ENCODE data around the gene TARS3. TPM values are rescaled to one million over a fixed set of nuclear protein-coding genes. Genes with fewer than 3 reads are reported as not detected.

The TARS3 gene
- 24.3 and 24.6 TPM in 2 replicates for total RNA-seq

DNA sequence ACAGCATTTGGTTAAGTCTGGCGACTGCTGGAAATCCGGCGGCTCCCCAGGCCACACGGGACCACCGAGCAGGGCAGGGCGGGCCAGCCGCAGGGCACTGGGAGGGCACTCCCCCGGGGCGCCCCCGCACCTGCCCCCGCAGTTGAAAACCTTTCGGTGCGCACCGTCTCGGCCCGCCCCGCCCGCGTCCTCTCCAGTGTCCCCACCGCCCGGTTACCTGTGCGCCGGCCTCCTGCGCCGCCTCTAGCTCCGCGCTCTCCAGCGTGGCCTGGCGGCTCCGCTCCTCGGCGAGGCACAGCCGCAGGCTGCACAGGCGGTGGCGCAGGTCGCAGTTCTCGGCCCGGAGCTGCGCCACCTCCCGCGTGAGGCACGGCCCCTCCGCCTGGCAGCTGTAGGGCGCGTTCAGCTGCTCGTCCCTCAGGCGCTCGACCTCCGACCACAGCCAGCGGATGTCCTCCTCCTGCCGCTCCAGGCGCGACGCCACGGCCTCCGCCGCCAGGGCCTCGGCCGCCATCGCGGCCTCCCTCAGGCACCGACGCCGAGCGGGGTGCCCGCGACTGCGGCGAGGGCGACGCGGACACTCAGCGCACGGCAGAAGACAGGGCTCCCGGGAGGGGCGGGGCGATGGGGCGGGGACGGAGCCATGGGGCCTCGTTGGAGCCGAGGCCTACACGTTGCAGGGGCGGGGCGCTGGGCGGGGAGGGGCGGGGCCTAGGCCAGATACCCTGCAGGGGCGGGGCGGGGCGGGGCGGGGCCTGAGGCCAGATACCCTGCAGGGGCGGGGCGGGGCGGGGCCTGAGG lies at the start of gene TARS3:
TSS of gene TARS3 (minus strand) at position 600 of the 801 bp plus-strand sequence. CDS start at position 514, 86 bp downstream.

DNA sequence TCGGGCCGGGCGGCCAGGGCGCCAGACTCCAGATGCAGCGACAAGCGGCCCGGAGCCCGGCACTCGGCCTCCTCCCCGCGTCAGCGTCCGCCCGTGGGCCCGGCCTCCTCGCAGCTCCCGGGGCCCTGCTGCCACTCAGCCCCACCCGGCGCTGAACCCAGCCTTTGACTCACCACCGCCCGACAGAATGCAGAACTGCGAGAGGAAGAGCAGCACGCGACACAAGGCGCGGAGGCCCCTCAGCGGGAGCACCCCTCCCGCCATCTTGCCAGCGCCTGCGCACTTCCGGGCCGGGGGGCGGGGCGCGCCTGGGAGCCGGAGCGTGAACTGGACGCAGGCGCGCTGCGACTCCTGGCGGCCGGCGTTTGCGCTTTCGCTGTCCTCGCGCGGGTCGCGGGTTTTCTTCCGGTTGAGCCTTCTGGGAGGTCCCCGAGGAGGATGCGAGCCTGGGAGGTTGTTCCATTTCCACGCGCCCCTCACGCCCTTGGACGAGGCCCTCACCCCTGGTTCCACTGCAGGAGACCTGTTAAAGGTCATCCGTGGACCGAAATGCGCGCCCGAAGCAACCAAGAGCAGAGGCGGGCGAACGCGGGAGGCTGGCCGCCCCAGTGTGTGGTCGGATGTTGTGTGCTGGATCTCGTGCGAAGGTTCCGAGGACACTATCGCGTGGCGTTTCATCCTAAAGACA lies 72.0 kb downstream of the TARS3 start, which contains the start of gene TM2D3:
TSS of gene TM2D3 (minus strand) at position 284 of the 688 bp plus-strand sequence. CDS start at position 264, 20 bp downstream.

Other genes with a start within 250 kb of the TARS3 start
- 0.15 and 0.50 TPM in 2 replicates for gene PCSK6, start 234.8 kb downstream of the TARS3 start, total RNA-seq
- 44.8 and 52.6 TPM in 2 replicates for gene TM2D3, start 72.1 kb downstream of the TARS3 start, total RNA-seq
- 0.17 TPM in 1 of 2 replicates, not detected in the other for gene OR4F6, start 79.0 kb upstream of the TARS3 start, total RNA-seq
- under 0.01 and 0.29 TPM in 2 replicates for gene OR4F15, start 87.7 kb upstream of the TARS3 start, total RNA-seq